PC-9 (cell line): Measurements from ENCODE around the gene ANKRD39.

Experiments used
- CTCF ChIP-seq: fragments of 200-600 bp; sonication (generic); conservative IDR thresholded peaks from 2 replicates; pipeline ENCODE4 v1.6.1; 2017; ENCODE audit warnings: mixed run types, antibody characterized with exemption, mild to moderate bottlenecking, moderate library complexity
- EZH2 ChIP-seq: fragments of 200-600 bp; sonication (generic); IDR thresholded peaks from 2 replicates; pipeline ENCODE4 v1.8.0; 2017; ENCODE audit warnings: antibody characterized with exemption, low read depth

DNA sequence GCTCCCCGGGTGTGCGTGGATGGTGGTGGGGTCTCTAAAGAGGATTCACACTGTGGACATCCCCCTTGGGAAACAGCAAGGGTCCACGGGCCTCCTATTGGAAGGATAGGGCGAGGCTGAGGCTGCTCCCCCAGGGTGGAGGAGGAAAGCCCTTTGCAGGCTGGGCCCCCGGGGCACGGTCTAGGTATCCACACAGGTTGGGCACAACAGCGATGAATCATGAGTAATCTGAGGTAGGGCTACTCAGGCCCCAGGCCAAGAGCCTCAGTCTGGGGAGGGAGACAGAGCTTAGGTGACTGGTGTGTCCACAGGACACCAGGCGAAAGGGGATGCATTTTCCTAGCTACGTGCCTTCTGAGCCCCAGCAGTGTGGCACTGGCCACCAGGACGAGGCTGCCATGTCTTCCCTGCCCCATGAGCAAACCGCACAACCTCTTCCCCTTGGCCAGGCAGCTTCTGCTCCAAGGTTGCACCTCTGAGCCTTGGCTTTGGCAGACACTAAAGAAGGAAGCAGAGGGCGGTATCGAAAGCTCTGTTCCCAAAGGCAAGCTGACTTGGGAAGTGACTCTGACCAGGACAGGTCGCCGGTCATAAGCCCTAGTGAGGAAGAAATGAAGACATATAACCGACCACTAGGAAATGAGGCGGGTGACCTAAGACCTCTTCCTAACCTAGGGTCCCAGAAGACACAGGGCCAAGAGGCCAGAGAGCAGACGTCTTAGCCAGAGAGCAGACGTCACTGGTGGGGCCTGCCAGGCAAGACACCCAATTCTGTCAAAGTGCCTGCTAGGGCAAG, 26.7 kb upstream of the ANKRD39 start:
- no peak for TF ChIP-seq CTCF
- no peak for TF ChIP-seq EZH2
